GM19452 (cell line): ENCODE measurements around the gene CEP135.

ENCODE experiments used
- ATAC-seq: cut with Tn5 transposase; IDR thresholded peaks from one replicate; pipeline ENCODE4 v1.9.1; 2021; ENCODE audit not compliant: unreplicated experiment

CEP135 gene

DNA sequence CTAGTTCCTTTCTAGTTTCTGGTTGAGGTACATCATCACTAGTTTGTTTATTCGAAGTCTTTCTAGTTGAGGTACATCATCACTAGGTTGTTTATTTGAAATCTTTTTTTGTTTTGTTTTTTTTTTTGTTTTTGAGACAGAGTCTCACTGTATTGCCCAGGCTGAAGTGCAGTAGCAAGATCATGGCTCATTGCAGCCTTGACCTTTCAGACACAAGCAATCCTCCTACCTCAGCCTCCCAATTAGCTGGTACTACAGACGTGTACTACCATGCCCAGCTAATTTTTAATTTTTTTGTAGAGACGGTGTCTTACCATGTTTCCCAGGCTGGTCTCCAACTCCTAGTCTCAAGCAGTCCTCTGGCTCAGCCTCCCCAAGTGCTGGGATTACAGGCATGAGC is 54.9 kb downstream of the CEP135 start:
- no peak for ATAC-seq

DNA sequence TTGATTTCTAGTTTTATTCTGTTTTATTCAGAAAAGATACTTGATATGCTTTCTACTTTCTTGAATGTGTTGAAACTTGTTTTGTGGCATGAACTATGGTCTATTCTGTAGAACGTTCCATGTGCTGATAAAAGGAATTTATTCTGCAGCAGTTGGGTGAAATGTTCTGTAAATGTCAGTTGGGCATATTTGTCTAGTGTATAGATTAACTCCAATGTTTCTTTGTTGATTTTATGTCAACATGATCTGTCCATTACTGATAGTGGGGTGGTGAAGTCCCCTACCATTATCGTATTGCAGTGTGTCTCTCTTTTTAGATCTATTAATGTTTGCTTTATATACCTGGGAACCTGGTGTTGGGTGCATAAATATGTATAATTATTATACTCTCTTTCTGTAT is 55.5 kb downstream of the CEP135 start:
- no peak for ATAC-seq

DNA sequence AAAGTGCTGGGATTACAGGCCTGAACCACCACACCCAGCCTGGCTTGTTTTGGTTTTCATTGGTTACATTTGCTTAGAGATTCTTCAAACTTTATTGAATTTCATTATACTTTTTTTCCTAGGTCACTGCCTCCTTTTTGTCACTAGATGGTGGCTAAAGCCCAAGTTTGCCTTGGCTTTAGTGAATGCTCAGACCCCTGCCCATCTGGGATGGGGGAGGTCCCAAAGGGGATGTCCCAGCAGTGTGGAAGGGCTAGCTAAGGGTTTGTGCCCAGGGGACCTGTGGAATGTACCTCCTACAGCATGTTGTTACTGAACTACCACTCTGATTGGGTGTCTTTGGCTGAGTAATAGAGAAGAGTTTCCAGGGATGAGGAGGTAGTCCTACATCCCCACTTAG is 58.4 kb downstream of the CEP135 start:
- ATAC-seq = no peak

DNA sequence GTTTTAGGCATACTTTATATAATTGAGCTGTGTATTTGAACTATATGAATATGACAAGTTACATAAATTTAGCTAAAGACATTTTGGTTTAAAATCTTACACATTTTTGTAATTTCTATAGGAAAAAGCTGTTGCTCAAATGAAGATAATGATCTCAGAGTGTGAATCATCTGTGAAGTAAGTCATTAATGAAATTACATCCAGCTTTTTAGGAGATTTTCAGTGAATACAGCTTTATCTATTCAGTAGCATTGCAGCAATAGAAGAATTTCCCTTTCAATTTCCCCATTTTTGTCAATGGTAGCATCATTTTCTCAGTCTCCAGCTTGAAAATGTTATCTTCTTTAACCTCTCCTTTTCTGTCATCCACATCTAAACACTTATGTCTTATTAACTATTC is 59.5 kb downstream of the CEP135 start:
- no peak for ATAC-seq

DNA sequence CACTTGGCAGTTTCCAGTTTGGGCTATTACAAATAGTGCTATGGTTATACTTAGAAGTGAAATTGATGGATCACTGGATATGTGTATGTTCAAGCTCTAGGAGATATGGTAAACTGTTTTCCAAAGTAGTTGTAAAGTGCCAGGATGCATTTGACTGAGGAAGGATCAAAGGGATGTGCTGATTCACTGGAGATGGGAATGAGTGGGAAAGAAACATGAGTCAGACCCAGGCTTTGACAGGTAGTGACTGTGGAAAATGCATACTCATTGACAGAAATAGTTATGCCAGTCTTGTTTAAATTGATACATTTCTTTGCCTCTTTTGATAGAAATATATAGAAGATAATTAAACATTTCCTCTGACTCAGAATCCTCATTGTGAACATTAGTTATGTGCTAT is 77.9 kb downstream of the CEP135 start:
- no peak for ATAC-seq

DNA sequence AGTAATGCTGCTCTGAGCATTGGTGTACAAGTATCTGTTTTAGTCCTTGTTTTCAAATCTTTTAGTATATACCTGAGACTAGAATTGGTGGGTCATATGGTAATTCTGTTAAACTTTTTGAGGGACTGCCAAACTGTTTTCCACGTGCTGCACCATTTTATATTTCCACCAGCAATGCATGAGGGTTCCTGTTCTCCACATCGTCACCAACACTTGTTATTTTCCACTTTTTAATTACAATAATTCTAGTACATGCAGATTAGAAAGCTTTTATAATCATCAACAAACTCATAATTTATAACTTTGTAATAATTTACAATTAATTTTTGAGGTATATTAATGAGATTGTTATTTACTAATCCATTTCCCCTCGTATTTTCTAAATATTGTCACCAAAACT is 79.4 kb downstream of the CEP135 start:
- ATAC-seq = no peak

DNA sequence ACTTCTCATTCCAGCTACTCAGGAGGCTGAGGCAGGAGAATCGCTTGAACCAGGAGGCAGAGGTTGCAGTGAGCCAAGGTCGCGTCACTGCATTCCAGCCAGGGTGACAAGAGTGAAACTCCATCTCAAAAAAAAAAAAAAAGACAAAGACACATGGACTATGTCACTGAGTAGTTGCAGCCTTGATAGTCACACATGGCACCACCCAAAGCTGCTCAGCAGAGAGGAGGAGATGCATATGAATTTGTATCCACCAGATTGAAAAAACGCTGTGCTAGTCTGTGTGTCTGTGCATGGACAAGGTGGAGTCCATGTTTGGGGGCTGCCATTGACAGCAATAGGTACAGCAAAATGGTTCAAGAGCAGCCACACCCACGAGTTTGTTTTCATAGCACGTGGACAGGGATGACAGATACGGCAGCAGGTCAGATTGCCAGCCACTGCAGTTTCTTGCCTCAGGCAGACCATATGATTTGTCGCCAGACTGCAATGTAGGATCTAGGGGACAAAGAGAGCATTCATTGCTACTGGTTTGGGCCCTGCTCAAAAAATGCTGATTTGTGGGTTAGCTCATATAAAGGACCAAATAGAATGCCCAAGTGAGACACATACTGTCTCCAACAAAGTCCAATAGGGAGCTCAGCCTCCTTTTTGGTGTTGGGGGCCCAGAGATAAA is 89.9 kb downstream of the CEP135 start:
- no peak for ATAC-seq

GRCh38 chr4:56040842-56041241 is 92.1 kb downstream of the CEP135 start:
- no peak for ATAC-seq

GRCh38 chr4:56042225-56042624 is 93.5 kb downstream of the CEP135 start:
- no peak for ATAC-seq

DNA sequence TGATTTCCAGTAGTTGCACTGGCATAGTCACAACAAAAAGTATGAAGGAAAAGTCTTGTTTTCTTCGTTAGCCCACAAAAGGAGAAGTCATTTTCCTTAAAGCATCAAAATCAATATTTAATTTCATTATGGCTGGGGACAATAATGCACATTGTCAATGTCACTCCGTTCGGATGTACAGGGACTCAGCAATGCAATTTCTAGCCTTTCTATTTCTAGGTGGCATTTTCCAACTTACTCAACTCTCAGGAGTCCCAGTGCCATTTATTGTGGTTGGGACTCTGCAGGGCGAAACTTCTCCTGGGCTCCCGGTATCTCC is 99.6 kb downstream of the CEP135 start:
- ATAC-seq = no peak

DNA sequence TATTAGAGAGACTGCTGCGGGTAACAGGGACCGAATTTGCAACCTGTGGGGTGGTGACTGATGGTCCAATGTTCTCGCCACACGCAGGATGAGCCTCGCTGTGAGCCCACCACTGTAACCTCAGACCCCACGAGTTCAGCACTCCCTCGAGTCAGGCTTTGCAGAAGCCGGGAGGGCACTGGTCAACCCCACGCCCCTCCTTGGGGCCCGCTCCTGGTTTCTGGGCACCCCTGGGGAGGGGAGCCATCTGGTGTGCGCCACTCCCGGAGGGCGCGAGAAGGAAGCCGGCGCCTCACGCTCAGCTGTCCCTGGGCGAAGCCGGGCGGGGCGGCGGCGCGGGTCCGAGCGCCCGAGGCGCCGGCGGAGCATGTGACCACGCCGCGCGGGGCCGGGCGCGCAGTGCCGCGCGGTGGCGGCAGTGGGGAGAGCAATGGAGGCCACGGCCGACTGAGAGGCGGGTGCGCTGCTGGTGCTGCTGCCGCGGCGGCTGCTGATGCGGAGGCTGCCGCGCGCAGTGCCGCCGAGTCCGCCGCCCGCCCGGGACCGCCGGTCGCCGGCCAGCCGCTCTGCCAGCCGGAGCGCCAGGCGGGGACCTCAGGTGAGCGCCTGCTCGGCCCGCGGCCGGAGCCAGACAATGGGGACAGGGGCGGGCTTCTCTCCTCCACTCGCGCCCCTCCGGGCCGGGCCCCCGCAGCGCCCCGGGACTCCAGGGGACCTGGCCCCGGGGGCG is 100.1 kb downstream of the CEP135 start:
- peak; percentile 97 for ATAC-seq

- ATAC-seq = no peak
Measured at GRCh38 chr4:56050625-56051024, 101.9 kb downstream of the CEP135 start.

DNA sequence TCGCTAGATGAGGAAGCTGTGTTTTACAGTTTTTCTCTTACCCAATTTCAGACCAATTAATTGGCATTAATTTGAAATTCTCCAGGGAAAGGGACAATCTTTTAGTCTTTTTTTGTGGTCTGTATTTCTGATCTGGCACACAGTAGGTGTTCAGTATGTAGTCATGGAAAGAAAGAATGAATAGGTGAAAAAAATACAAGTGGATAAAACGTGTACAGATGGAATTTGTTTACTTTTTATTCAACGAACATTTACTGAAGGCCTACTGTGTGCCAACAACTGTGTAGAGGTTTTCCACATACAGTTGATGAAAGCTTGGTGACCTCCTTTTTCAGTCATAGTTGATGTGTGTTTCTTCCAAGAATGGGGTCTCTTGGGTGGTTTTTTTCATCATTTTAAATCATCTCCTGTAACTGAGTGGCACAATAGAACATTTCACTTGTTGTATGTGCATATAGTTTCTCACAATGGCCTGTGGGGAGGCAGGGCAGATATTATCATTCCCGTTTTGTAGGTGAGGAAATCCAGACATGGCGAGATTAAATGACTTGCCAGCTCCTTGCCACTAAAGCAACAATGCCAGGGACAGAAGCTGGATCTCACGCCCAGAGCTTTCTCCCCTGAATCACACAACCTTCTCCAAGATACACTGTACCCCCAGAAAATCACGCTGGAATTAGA is 102.4 kb downstream of the CEP135 start:
- ATAC-seq = no peak

GRCh38 chr4:56051710-56052075 is 102.9 kb downstream of the CEP135 start:
- no peak for ATAC-seq

DNA sequence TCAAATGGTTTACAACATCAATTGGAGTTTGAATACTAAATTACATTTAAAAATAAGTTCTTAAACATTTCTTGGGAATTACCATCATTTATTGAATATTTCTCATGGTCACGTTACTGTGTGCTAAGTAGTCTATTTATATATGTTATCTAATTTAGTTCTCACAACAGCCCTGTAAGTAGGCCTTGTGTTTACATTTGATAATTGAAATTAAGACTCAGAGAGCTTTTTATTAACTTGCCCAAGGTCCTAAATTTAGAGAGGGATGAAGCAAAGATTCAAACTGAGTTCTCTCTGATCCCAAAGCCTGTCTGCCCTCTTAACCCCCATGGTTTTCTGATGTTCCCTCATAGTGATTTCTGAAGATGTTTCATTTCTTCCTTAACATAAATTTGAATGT is 103.7 kb downstream of the CEP135 start:
- ATAC-seq = no peak

- ATAC-seq = no peak
Measured at GRCh38 chr4:56052966-56053365, 104.2 kb downstream of the CEP135 start.

- ATAC-seq = no peak
Measured at GRCh38 chr4:56055027-56055977, 106.6 kb downstream of the CEP135 start.

DNA sequence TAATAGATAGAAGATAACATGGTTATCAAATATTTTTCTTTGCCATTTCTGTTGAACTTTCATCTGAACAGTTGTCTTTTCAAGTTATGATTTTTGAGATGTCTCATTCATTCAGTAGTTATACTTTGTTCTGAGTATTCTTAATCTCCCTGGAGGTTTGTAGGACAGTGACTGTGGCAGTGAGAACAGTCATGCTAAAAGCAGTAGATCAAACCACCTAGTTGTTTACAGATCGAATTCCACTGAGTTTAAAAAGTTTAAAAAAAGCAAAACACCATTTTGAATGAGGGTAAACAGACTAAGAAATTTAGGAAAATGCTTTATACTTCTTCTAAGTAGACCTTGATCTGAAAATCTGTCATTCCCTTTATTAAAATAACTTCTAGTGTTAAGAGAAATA is 107.2 kb downstream of the CEP135 start:
- ATAC-seq = no peak

DNA sequence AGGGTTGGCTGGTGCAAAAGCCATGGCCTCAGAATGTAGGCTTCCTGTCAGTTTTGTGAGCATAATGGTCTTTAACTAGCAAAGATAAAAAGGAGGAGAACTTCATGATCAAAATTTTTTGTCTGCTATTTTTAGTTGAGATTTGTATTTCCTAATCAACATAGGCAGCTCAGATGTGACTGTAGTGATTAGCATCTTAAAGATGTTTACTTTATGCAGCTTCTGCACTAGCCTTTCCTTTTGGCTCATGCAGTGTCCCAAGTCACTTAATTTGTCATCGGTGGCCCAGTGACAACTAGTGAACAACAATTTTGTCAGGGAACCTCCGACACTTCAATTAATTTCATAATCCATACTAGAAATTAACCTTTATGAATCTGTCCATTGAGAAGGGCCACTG is 109.8 kb downstream of the CEP135 start:
- no peak for ATAC-seq

- no peak for ATAC-seq
Measured at GRCh38 chr4:56060036-56060435, 111.3 kb downstream of the CEP135 start.

DNA sequence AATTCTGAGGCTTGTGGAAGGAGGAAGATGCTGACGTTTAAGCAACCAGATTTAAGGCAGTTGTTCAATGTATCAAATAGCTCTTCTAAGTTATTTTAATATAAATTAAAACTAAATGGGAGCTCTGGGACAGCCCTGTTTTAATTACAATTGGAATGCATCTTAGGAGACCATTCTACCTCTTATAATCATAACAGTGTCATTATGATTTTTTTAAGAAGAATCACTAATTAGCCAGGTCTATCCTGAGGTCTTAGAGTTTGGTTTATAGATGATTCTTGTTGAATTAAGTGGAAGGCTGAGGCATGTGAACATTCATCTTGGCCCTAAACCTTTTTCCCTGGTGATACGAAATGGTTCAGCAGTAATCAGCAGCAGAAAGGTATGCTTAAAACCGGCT is 113.4 kb downstream of the CEP135 start:
- no peak for ATAC-seq
